ENCODE data around the gene CPN2. TPM values are rescaled to one million over a fixed set of nuclear protein-coding genes. Genes with fewer than 3 reads are reported as not detected.

CPN2 gene
- total RNA-seq, 1 experiment from 2014 or later: 0.09 TPM

DNA sequence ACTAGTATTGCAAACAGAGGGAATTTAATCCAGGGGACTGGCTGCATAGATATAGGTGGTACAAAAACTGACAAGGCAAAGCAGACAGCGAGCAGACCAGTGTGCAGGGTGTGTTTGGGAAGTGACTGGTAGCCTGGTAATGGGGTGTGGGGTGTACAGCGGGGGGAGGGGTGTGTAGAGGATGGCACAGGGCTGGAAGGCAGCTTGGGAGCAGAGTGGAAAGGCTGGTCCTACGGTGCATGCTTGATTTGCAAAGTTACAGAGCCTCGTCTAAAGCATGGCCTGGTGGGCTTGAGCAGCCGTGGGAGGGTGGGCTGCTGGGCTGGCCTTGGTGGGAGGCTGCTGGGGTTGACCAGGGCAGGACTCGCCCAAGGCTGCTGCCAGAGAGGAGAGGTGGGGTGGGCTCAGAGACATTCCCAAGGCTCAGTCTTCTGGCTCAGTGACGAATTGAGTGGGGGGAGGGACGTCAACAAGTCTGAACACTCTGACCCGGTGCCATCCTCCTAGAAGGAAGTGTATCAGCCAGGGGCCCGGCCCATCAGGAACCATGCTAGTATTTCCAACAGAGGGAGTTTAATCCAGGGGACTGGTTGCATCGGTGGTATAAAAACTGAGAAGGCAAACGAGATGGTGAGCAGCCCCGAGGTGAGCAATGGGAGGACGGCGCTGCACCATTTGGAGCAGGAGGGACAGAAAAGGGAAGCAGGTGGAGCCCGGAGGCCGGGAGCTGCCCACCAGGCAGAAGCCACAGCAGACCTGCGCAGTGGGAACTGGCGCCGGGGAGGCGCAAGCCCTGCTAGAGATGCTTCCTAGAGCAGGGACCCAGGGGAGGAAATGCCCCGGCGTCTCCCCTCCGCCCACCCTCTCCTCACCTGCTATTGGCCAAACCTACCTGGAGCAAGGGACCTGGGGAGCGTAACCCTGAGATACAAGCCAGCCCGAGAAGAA is 29.2 kb downstream of the CPN2 start (continued):
- TF ChIP-seq, protein P1, sequence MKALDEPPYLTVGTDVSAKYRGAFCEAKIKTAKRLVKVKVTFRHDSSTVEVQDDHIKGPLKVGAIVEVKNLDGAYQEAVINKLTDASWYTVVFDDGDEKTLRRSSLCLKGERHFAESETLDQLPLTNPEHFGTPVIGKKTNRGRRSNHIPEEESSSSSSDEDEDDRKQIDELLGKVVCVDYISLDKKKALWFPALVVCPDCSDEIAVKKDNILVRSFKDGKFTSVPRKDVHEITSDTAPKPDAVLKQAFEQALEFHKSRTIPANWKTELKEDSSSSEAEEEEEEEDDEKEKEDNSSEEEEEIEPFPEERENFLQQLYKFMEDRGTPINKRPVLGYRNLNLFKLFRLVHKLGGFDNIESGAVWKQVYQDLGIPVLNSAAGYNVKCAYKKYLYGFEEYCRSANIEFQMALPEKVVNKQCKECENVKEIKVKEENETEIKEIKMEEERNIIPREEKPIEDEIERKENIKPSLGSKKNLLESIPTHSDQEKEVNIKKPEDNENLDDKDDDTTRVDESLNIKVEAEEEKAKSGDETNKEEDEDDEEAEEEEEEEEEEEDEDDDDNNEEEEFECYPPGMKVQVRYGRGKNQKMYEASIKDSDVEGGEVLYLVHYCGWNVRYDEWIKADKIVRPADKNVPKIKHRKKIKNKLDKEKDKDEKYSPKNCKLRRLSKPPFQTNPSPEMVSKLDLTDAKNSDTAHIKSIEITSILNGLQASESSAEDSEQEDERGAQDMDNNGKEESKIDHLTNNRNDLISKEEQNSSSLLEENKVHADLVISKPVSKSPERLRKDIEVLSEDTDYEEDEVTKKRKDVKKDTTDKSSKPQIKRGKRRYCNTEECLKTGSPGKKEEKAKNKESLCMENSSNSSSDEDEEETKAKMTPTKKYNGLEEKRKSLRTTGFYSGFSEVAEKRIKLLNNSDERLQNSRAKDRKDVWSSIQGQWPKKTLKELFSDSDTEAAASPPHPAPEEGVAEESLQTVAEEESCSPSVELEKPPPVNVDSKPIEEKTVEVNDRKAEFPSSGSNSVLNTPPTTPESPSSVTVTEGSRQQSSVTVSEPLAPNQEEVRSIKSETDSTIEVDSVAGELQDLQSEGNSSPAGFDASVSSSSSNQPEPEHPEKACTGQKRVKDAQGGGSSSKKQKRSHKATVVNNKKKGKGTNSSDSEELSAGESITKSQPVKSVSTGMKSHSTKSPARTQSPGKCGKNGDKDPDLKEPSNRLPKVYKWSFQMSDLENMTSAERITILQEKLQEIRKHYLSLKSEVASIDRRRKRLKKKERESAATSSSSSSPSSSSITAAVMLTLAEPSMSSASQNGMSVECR (CRISPR knock-in tag; IDR thresholded peaks at IDR 0.05; ENCODE audit: borderline replicate concordance): no peak
- TF ChIP-seq ZNF425 (CRISPR knock-in tag; conservative IDR thresholded peaks at IDR 0.05) (no peak), TP53 (CRISPR knock-in tag; IDR thresholded peaks at IDR 0.05) (no peak), NFE2L1 (CRISPR knock-in tag; IDR thresholded peaks at IDR 0.05) (no peak)

DNA sequence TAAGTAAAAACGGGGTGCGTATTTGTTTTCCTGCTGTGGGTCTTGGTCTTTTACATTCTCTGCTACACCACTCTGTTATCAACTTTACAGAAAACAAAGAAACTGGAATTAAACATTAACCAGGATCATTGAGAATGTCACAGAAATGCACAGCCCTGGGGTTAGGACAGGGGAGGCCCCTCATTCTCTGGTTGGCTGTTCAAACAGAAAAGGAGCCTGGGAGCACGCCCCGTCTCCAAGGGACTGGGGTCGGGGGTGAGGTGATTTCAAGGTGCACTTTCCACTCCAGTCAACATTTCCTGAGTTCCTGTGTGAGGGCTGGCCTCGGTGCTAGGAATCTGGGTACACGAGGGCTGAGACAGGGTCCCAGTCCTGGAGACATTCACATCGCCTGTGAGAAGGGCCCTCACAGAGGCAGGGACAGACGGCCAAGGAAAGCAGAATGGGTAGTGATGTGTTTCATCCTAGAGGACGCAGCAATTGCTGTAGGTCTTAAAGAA is 30.3 kb downstream of the CPN2 start:
- TF ChIP-seq ELF4 (CRISPR knock-in tag; IDR thresholded peaks at IDR 0.05; ENCODE audit: low read depth) (no peak), CREM (CRISPR knock-in tag; IDR thresholded peaks at IDR 0.05) (no peak), ZNF512 (CRISPR knock-in tag; IDR thresholded peaks at IDR 0.05; ENCODE audit: borderline replicate concordance) (no peak), TP53 (CRISPR knock-in tag; IDR thresholded peaks at IDR 0.05) (no peak), ZNF121 (CRISPR knock-in tag; IDR thresholded peaks at IDR 0.05) (no peak), TEAD4 (CRISPR knock-in tag; IDR thresholded peaks at IDR 0.05) (no peak)
- TF ChIP-seq, protein P2, sequence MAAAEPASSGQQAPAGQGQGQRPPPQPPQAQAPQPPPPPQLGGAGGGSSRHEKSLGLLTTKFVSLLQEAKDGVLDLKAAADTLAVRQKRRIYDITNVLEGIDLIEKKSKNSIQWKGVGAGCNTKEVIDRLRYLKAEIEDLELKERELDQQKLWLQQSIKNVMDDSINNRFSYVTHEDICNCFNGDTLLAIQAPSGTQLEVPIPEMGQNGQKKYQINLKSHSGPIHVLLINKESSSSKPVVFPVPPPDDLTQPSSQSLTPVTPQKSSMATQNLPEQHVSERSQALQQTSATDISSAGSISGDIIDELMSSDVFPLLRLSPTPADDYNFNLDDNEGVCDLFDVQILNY (CRISPR knock-in tag; IDR thresholded peaks at IDR 0.05): no peak
- TF ChIP-seq, protein P3, sequence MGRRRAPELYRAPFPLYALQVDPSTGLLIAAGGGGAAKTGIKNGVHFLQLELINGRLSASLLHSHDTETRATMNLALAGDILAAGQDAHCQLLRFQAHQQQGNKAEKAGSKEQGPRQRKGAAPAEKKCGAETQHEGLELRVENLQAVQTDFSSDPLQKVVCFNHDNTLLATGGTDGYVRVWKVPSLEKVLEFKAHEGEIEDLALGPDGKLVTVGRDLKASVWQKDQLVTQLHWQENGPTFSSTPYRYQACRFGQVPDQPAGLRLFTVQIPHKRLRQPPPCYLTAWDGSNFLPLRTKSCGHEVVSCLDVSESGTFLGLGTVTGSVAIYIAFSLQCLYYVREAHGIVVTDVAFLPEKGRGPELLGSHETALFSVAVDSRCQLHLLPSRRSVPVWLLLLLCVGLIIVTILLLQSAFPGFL (CRISPR knock-in tag; IDR thresholded peaks at IDR 0.05; ENCODE audit: borderline replicate concordance): no peak
- no peak overlapping the region for H3K4me3 Mint-ChIP-seq
- no peak overlapping the region for H3K27ac Mint-ChIP-seq
- ChIA-PET CTCF (no interaction called here), POLR2A (no interaction called here)
- ATAC-seq (no peak), DNase-seq (ENCODE audit: low spot score) (no peak)
- H3K9me3 Mint-ChIP-seq: peaks cover 41% of the 10 kb centered on the region
- peaks cover 38% of the 10 kb centered on the region for H3K27me3 Mint-ChIP-seq (ENCODE audit: low read depth)
- peaks cover 8% of the 10 kb centered on the region for H3K4me1 Mint-ChIP-seq
- H3K36me3 Mint-ChIP-seq: peaks cover 35% of the 10 kb centered on the region

All from WTC11 (cell line).